HG02623 (cell line): ENCODE results near the gene LPGAT1.

Source experiments
- ATAC-seq: cut with Tn5 transposase; IDR thresholded peaks from one replicate; pipeline ENCODE4 v1.9.1; 2021; ENCODE audit warnings: moderate library complexity; ENCODE audit not compliant: unreplicated experiment

LPGAT1 gene

GRCh38 chr1:211829343-211830054 is 1.1 kb downstream of the LPGAT1 start:
- no peak for ATAC-seq

GRCh38 chr1:211828584-211829342 is 1.8 kb downstream of the LPGAT1 start:
- ATAC-seq = no peak

- ATAC-seq = no peak
Measured at GRCh38 chr1:211827051-211827450, 3.5 kb downstream of the LPGAT1 start.

- ATAC-seq = no peak
Measured at GRCh38 chr1:211825980-211826379, 4.6 kb downstream of the LPGAT1 start.

GRCh38 chr1:211822677-211823407 is 7.7 kb downstream of the LPGAT1 start:
- ATAC-seq = no peak

- no peak for ATAC-seq
Measured at GRCh38 chr1:211816586-211816985, 14.0 kb downstream of the LPGAT1 start.

GRCh38 chr1:211814313-211814712 is 16.2 kb downstream of the LPGAT1 start:
- ATAC-seq = no peak

GRCh38 chr1:211813590-211813989 is 17.0 kb downstream of the LPGAT1 start:
- no peak for ATAC-seq

- no peak for ATAC-seq
Measured at GRCh38 chr1:211812584-211812983, 18.0 kb downstream of the LPGAT1 start.

- no peak for ATAC-seq
Measured at GRCh38 chr1:211811848-211812247, 18.7 kb downstream of the LPGAT1 start.

GRCh38 chr1:211811126-211811525 is 19.4 kb downstream of the LPGAT1 start:
- no peak for ATAC-seq

- ATAC-seq = no peak
Measured at GRCh38 chr1:211808475-211808874, 22.1 kb downstream of the LPGAT1 start.

GRCh38 chr1:211804915-211805314 is 25.6 kb downstream of the LPGAT1 start:
- no peak for ATAC-seq

GRCh38 chr1:211800925-211801607 is 29.5 kb downstream of the LPGAT1 start:
- no peak for ATAC-seq

GRCh38 chr1:211797994-211798393 is 32.6 kb downstream of the LPGAT1 start:
- ATAC-seq = no peak

GRCh38 chr1:211791979-211792378 is 38.6 kb downstream of the LPGAT1 start:
- no peak for ATAC-seq

GRCh38 chr1:211789641-211790464 is 40.7 kb downstream of the LPGAT1 start:
- ATAC-seq = no peak

GRCh38 chr1:211788626-211789025 is 41.9 kb downstream of the LPGAT1 start:
- no peak for ATAC-seq

GRCh38 chr1:211783897-211784296 is 46.7 kb downstream of the LPGAT1 start:
- ATAC-seq = no peak

GRCh38 chr1:211783266-211783665 is 47.3 kb downstream of the LPGAT1 start:
- no peak for ATAC-seq
